GM18873 (cell line): ENCODE measurements around the gene BAZ1B.
"Not testable (repeated sequence)": the region's sequence is repeated elsewhere in the genome, so short reads cannot be mapped to it uniquely, and the experiment has no call there.

Source experiments
- ATAC-seq: cut with Tn5 transposase; IDR thresholded peaks from one replicate; pipeline ENCODE4 v1.9.1; 2021; ENCODE audit warnings: mild to moderate bottlenecking, moderate library complexity, moderate number of reproducible peaks; ENCODE audit not compliant: unreplicated experiment, low FRiP score

Gene BAZ1B

GRCh38 chr7:73432676-73433075 lies 89.4 kb downstream of the BAZ1B start:
- no peak for ATAC-seq

DNA sequence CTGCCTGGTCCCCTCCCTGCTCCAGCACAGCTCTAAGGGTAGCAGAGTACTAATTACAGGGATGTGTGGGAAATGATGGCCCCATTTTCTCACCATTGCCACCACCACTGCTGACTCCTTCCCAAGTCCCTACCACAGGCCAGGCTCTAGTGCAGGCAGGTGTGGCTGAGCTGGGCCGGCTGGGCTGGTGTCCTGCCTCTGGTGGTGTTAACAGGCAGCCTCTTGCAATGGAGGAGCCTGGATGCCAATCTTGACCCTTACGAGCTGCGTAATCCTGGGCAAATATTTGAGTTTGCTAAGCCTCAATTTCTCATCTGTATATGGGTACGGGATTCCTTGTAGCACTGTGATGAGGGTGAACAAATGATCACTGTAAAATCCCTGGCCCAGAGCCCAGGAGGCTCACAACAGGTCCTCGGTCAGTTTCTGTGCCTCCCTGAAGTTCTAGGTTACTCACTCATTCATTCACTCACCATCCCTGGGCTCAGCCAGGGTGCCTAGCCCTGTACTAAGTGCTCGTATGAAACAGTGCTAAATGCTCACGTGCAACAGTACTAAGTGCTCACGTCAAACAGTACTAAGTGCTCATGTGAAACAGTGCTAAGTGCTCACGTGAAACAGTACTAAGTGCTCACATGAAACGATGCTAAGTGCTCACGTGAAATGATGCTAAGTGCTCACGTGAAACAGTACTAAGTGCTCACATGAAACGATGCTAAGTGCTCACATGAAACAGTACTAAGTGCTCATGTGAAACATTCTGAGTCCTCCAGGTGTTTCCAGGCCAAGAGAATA lies 90.9 kb downstream of the BAZ1B start:
- no peak for ATAC-seq

- ATAC-seq = not testable (repeated sequence)
Measured at GRCh38 chr7:73430540-73430939, 91.6 kb downstream of the BAZ1B start.

- no peak for ATAC-seq
Measured at GRCh38 chr7:73429622-73430505, 92.2 kb downstream of the BAZ1B start.

DNA sequence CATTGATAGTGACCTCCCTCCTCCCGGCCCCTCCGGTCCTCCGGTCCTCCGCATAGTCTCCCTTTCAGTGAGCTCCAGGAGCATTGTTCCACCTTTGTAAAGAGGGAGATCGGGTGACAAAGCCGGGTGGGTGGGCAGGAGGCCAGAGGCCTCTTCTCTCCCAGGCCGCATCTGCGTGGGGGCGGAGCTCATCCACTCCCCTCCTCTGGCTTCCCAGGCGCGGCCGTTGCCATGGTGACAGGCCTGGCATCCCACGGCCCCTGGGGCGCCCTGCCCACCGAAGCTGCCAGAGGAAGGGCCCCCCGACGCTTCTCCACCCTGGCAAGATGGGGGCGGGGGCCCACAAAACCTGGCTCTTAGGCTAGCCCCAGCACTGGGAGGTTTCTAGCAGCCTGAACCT lies 92.9 kb downstream of the BAZ1B start:
- ATAC-seq = no peak

- no peak for ATAC-seq
Measured at GRCh38 chr7:73427902-73428787, 93.9 kb downstream of the BAZ1B start.

DNA sequence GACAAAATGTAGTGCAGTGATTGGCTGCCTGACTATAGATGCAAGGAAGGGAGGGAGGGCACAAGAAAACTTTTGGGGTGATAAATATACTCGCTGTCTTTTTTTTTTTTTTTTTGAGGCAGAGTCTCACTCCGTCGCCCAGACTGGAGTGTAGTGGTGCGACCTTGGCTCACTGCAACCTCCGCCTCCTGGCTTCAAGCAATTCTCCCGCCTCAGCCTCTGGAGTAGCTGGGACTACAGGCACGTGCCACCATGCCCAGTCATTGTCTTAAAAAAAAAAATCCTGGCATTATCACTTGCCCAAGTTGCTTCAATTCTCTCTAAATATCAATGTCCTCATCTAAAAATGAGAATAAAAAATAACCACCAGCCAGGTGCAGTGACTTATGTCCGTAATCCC lies 96.1 kb downstream of the BAZ1B start:
- no peak for ATAC-seq

DNA sequence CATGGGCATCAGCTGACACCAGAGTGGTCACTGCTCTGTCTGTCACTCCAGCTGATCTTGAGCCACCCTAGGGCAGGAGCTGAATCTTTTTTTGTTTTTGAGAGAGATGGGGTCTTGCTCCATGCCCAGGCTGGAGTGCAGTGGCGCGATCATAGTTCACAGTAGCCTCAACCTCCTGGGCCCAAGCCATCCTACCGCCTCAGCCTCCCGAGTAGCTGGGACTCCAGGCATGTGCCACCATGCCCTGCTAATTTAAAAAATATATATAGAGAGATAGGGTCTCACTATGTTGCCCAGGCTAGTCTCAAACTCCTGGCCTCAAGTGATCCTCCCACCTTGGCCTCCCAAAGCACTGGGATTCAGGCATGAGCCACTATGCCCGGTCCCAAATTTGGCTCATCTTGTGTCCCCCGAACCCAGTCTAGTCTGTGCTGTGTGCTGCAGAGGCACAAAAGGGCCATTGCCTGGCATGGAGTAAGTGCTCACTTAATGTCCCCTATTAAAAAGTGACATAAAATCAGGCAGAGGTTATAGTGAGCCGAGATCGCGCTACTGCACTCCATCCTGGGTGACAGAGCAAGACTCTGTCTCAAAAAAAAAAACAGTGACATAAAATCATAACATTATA lies 96.6 kb downstream of the BAZ1B start:
- no peak for ATAC-seq

DNA sequence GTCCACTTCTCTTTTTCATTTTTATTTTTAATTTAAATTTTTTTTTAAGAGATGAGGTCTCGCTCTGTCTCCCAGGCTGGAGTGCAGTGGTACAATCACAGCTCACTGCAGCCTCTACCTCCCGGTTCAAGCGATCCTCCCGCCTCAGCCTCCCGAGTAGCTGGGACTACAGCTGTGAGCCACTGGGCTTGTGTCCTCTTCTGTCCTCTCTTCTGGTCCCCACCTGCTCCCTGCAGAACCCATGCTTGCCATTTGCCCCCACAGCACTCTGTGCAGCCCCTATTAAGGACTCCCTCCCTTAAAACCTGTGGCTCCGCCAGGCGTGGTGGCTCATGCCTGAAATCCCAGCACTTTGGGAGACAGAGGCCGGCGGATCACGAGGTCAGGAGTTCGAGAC lies 97.6 kb downstream of the BAZ1B start:
- ATAC-seq = no peak

GRCh38 chr7:73423519-73424488 lies 98.3 kb downstream of the BAZ1B start:
- no peak for ATAC-seq

DNA sequence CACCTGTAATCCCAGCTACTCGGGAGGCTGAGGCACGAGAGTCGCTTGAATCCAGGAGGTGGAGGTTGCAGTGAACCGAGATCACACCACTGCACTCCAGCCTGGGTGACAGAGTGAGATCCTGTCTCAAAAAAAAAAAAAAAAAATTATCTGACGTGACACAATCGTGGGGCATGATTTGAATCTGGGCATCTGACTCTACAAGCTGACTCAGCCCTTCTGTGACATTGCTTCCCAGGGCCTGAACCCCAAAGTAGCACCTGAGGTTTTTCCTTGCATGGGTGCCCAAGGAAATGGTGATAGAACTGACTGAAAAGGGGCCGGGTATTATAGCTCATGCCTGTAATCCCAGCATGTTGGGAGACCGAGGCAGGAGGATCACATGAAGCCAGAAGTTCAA lies 101.5 kb downstream of the BAZ1B start:
- ATAC-seq = not testable (repeated sequence)

DNA sequence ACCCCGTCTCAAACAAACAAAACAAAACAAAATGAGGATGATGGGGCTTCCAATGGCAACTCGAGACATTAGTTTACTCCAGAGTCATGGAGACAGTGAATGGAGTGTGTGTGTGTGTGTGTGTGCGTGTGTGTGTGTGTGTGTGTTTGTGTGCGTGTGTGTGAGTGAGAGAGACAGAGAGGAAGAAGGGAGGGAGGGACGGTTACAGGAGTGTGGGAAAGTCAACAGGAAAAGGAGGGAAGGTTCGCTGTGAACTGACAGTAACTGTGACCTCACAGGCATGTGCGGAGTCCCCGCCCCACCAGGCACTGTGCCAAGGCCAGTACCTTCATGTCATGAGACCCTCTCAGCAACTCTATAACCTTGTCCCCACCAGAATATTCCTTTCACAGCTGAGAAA lies 102.1 kb downstream of the BAZ1B start:
- ATAC-seq = not testable (repeated sequence)

DNA sequence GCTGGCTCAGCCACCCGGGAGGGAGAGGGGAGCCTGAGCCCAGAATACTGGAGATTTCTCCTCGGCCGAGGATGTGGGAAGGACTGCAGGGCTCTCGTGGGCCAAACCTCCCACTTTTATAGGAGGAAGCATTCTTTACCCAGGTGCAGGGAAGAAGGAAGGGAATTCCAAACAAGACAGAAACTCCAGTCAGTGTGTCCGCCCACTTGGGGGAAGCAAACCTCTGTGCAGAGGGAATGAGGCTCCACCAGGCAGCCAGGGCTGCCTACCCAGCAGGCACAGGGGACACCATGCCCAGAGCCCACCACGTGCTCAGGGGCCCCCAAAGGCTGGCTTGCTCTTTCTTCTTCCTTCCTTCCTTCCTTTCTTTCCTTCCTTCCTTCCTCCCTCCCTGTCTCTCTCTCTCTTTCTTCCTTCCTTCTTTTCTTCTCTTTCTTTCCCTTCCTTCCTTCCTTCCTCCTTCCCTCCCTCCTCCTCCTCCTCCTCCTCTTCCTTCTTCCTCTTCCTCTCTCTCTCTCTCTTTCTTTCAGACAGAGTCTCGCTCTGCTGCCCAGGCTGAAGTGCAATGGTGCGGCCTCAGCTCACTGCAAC lies 103.9 kb downstream of the BAZ1B start:
- no peak for ATAC-seq

DNA sequence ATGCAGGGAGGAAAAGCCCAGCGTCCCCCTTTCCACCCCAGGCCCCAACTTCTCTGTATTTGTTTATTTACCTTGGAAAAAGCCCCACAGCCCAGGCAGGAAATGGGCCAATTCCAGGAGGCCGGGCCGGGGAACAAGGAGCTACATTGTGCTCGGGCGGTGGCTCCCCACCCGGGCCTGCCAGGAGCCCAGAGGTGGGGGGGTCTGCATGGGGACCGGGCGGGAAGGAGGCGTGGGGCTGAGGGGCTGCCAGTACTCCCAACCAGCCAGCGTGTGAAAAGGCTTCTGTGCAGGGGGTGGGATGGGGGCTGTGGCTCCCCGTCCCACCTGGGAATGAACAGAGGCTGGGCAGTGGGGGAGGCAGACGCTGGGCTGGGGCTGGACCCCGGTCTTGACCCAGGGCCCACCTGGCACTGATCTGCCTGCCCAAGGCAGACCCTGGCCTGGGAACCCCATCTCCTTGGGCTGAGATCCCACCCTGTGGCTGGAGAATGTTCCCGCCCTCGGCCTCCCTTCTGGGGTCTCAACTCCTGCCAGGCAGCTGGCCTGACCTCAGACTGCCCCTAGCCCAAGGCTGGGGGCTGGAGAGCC lies 111.5 kb downstream of the BAZ1B start:
- not testable (repeated sequence) for ATAC-seq

GRCh38 chr7:73404860-73405259 lies 117.2 kb downstream of the BAZ1B start:
- ATAC-seq = not testable (repeated sequence)

DNA sequence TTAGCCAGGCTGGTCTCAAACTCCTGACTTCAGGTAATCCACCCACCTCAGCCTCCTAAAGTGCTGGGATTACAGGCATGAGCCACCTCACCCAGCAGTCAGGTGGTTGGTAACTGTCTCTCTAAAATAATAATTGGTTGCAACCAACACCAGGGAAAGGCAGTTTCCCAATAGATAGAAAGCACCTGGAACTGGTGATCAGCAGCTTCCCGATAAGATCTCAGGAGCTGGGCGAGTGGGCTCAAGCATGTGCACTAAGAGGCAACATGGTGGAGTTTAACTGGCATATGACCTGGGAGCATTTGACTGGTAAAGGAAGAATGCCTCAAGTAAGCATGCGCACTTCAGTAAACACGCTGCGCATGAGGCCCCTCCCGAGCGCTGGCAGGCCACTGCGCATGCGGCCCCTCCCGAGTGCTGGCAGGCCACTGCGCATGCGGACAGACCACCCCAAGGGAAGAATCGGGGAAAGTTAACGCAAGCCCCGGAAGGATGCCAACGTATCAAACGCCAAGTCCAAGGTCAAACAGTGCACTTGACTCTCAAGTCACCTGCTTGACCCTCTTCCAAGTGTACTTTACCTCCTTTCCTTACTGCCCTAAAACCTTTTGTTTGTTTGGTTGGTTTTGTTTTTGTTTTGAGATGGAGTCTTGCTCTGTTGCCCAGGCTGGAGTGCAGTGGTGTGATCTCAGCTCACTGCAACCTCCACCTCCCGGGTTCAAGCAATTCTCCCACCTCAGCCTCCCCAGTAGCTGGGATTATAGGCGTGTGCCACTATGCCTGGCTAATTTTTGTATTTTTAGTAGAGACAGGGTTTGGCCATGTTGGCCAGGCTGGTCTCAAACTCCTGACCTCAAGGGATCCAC lies 122.7 kb downstream of the BAZ1B start:
- not testable (repeated sequence) for ATAC-seq

DNA sequence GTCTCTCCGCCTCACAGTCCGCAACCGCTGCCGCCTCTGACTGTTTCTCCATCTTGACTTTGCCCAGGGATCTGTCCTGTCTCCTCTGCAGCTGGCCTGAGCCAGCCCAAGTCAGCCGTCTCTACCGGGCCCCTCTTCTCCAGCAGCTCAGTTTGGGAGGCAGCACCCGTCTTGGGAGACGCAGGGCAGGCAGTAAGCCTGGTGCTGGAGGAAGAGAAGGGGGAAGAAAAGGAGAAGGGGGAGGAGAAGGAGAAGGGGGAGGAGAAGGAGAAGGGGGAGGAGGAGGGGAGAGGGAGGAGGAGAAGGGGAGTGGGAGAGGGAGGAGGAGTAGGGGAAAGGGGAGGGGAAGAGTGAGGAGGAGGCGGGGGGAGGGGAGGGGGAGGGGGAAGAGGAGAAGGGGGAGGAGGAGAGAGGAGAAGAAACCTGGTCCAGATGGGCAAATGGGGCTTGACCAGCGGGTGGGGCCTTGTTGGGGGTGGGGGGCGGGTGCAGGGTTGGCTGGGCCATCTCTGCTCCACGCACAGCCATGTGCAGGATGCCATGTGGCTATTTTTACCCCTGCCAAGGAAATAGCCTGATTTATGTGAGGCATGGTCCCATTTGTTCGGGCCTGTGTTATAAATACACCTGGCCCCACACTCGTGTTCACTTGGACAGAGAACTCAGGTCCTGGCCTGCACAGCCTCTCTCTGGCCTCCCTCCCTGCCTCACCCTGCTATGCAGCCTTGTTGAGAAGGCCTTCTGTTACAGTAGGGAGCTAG lies 124.4 kb downstream of the BAZ1B start:
- no peak for ATAC-seq
